HUES6 (cell line): ENCODE results near the gene ZBTB25.

Experiments
- H3K27ac ChIP-seq: 2 replicates; pipeline ENCODE4 v1.7.0; 2013; ENCODE audit warnings: low read depth, mild to moderate bottlenecking, low read length, inconsistent platforms
- H3K27me3 ChIP-seq: 2 replicates; pipeline ENCODE4 v1.6.1; 2013; ENCODE audit warnings: low read length; ENCODE audit not compliant: control insufficient read depth, insufficient read depth
- H3K36me3 ChIP-seq: 2 replicates; pipeline ENCODE4 v1.6.1; 2013; ENCODE audit warnings: low read length; ENCODE audit not compliant: control insufficient read depth, insufficient read depth
- H3K4me1 ChIP-seq: 2 replicates; pipeline ENCODE4 v1.6.1; 2013; ENCODE audit warnings: low read length; ENCODE audit not compliant: control insufficient read depth, insufficient read depth
- H3K4me3 ChIP-seq: 2 replicates; pipeline ENCODE4 v1.5.1; 2013; ENCODE audit warnings: low read depth, low read length
- H3K9ac ChIP-seq: one replicate; pipeline ENCODE4 v1.6.1; 2013; ENCODE audit warnings: mild to moderate bottlenecking, low read length
- H3K9me3 ChIP-seq: 2 replicates; pipeline ENCODE4 v1.6.1; 2013; ENCODE audit warnings: low read depth, low read length; ENCODE audit not compliant: control insufficient read depth, insufficient read depth

ZBTB25 gene

GRCh38 chr14:64410084-64410774 lies 93.4 kb downstream of the ZBTB25 start:
- Histone ChIP-seq H3K9me3 (no peaks in the 10 kb centered on the region), H3K36me3 (peaks cover 52% of the 10 kb centered on the region), H3K27me3 (no peaks in the 10 kb centered on the region), H3K4me3 (no peak overlapping the region), H3K4me1 (peaks cover 15% of the 10 kb centered on the region; the same call in 1 of the 2 replicates), H3K27ac (no peak overlapping the region), H3K9ac (no peak overlapping the region)

- Histone ChIP-seq H3K27me3 (no peaks in the 10 kb centered on the region), H3K4me1 (peaks cover 15% of the 10 kb centered on the region; the same call in 1 of the 2 replicates), H3K9me3 (no peaks in the 10 kb centered on the region), H3K27ac (0 out of 2 replicates have a peak overlapping the region, but pooled peaks have one; percentile 47), H3K36me3 (peaks cover 44% of the 10 kb centered on the region), H3K9ac (no peak overlapping the region), H3K4me3 (no peak overlapping the region)
Measured at GRCh38 chr14:64409126-64409920, 94.3 kb downstream of the ZBTB25 start.

DNA sequence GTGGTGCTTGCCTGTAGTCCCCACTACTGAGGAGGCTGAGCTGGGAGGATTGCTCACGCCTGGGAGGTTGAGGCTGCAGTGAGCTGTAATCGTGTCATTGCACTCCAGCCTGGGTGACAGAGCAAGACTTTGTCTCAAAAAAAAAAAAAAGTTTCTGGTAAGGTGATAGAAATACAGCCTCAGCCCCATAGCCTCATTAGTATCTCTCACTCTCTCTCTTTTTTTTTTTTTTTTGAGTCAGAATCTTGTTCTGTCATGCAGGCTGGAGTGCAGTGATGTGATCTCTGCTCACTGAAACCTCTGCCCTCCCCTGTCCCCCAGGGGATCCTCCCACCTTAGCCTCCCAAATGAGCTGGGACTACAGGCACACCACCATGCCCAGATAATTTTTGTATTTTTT lies 96.3 kb downstream of the ZBTB25 start:
- no peak overlapping the region for H3K27ac ChIP-seq
- H3K27me3 ChIP-seq: no peaks in the 10 kb centered on the region
- H3K36me3 ChIP-seq: peaks cover 43% of the 10 kb centered on the region
- H3K9ac ChIP-seq: no peak overlapping the region
- peaks cover 15% of the 10 kb centered on the region; the same call in 1 of the 2 replicates for H3K4me1 ChIP-seq
- H3K9me3 ChIP-seq: no peaks in the 10 kb centered on the region
- H3K4me3 ChIP-seq: no peak overlapping the region

DNA sequence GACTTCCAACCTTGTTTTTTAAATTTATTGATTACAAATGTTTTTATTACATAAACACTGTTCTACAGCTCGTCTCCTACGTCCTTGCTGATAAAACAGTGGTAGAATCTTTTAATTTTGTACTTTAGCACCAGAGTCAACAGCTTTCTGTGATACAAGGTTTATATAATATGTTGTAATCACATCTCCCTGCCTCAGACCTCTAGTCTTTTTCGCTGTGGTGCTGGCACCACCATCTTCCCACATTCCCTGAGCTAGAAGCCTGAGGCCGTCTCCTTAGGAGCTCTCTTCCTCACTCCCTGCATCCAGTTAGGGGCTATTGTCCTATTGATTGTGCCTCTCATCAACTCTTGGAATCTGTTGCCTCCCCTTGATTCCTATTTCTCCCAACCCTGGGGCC lies 98.3 kb downstream of the ZBTB25 start:
- H3K27ac ChIP-seq: no peak overlapping the region
- no peak overlapping the region for H3K9ac ChIP-seq
- peaks cover 15% of the 10 kb centered on the region; the same call in 1 of the 2 replicates for H3K4me1 ChIP-seq
- no peak overlapping the region for H3K4me3 ChIP-seq
- H3K9me3 ChIP-seq: no peaks in the 10 kb centered on the region
- H3K27me3 ChIP-seq: no peaks in the 10 kb centered on the region
- peaks cover 44% of the 10 kb centered on the region for H3K36me3 ChIP-seq

DNA sequence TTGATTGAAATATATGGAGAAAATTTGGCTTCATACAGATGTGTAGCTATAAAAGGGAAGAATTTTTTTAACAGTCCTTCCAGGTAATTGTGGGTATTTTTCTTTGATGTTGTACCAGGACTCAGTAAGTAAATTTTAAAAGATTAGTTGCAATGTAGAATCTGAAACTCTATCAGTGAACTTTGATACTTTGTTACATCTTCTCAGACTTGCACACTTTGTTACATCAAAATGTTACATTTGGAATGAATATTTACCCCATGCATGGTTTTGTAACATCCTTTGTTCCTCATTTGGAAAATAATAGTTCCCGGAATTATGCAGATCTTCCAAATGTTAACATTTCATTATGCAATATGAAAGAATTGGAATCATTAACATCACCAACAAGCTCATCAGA lies 101.7 kb downstream of the ZBTB25 start:
- Histone ChIP-seq H3K36me3 (peaks cover 43% of the 10 kb centered on the region), H3K4me3 (no peak overlapping the region)

DNA sequence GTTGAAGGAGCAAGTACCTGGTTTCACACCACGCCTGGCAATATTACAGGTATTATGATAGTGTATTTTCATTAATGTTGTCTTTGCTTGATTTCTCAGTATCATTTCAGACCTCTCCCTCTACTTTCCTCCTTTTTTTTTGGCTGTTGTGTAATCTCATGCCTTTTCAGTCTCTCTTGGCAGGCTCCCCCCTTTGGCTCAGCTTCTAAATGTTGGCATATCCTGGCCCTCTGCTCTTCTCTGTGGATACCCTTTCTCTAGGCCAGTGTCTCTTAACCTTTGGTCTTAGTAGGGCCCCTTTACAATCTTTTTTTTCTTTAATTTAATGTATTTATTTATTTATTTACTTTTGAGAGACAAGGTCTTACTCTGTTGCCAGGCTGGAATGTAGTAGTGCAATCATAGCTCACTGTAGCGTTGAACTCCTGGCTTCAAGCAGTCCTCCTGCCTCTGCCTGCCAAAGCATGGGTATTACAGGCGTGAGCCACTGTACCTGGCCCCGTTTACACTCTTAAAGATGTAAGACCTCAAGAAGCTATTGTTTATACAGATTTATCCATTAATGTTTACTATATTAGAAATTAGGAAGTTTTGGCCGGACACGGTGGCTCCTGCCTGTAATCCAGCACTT lies 102.7 kb downstream of the ZBTB25 start:
- no peak overlapping the region for H3K4me3 ChIP-seq
- H3K9me3 ChIP-seq: no peaks in the 10 kb centered on the region
- peaks cover 37% of the 10 kb centered on the region for H3K36me3 ChIP-seq
- H3K27me3 ChIP-seq: no peaks in the 10 kb centered on the region
- H3K9ac ChIP-seq: no peak overlapping the region
- H3K4me1 ChIP-seq: 0 out of 2 replicates have a peak, but pooled peaks cover 3% of the 10 kb centered on the region
- H3K27ac ChIP-seq: no peak overlapping the region

More for the DNA sequence above, 101.7 kb downstream of the ZBTB25 start:
- Histone ChIP-seq H3K27me3 (no peaks in the 10 kb centered on the region), H3K27ac (no peak overlapping the region), H3K9me3 (no peaks in the 10 kb centered on the region), H3K4me1 (peaks cover 6% of the 10 kb centered on the region; the same call in 1 of the 2 replicates), H3K9ac (no peak overlapping the region)
